HCT116 (cell line): ENCODE results near the gene FBXO42. TPM values are rescaled to one million over a fixed set of nuclear protein-coding genes. Genes with fewer than 3 reads are reported as not detected.
A peak's percentile ranks its signal among the peaks of the same experiment; 100 is the strongest.

Experiments
- ATAC-seq: fragments of 200-7000 bp; cut with Tn5 transposase; 2 replicates; pipeline ENCODE4 v1.9.1; 2020; ENCODE audit warnings: mild to moderate bottlenecking, moderate library complexity
- BruUV-seq: library from RNA; stranded (reverse); fragments of 400-500 nt; replicated peaks from 2 replicates; lab custom pipeline; 2021; lab: Mats Ljungman, UMichigan
- CTCF ChIA-PET: fragments of 300-600 bp; sonication (Branson Sonifier 250); formaldehyde crosslinking; loops from one replicate; lab custom pipeline; 2021; ENCODE audit warnings: antibody characterized with exemption; lab: Charles Lee
- POLR2A ChIA-PET: fragments of 300-600, 350-600 bp; sonication (Branson Sonifier 250); formaldehyde crosslinking; loops from one replicate; lab custom pipeline; 2021; ENCODE audit warnings: antibody characterized with exemption; lab: Charles Lee
- RAD21 ChIA-PET, 2 experiments: fragments of 300-600 bp; sonication (Branson Sonifier 250); formaldehyde crosslinking; loops; one replicate each; lab custom pipeline; 2023; ENCODE audit warnings: low total read pairs in 2 of 2; ENCODE audit not compliant: uncharacterized antibody in 2 of 2, unreplicated experiment in 2 of 2, low non-redundant PET in 1 of 2; lab: Charles Lee
- DNase-seq: peaks from one replicate; pipeline ENCODE4 v3.0.0-alpha.2; 2010; ENCODE audit warnings: low read depth, low spot score
- H2AFZ ChIP-seq: fragments of 200-600 bp; shearing (Covaris generic), sonication (generic); 2 replicates; pipeline ENCODE4 v1.6.1; 2017; ENCODE audit warnings: low read depth, mixed run types, mixed read lengths, antibody characterized with exemption, low read length; ENCODE audit not compliant: poor library complexity, severe bottlenecking
- H3K27ac ChIP-seq: 2 replicates; pipeline ENCODE4 v1.5.1; 2012; ENCODE audit warnings: low read depth, low read length
- H3K27me3 ChIP-seq: fragments of 200-600 bp; sonication (generic); 2 replicates; pipeline ENCODE4 v1.6.1; 2016; ENCODE audit warnings: mixed run types, low read length, mixed read lengths; ENCODE audit not compliant: insufficient read depth
- H3K36me3 ChIP-seq, 2 experiments: fragments of 200-500 bp in 1 of 2; fragments of 200-600 bp in 1 of 2; sonication (Bioruptor generic) in 1 of 2; sonication (generic) in 1 of 2; 2 replicates each; pipeline versions ENCODE4 v1.5.1 to v1.6.1; 2014 to 2016; ENCODE audit warnings: low read length in 2 of 2, inconsistent platforms in 1 of 2, mixed read lengths in 1 of 2, mixed run types in 1 of 2; ENCODE audit not compliant: insufficient read depth in 2 of 2, control insufficient read depth in 1 of 2
- H3K4me1 ChIP-seq, 2 experiments: fragments of 200-600 bp in 1 of 2; sonication (generic) in 1 of 2; 2 replicates each; pipeline versions ENCODE4 v1.5.1 to v1.6.1; 2012 to 2017; ENCODE audit warnings: low read length in 2 of 2, inconsistent platforms in 1 of 2, mild to moderate bottlenecking in 1 of 2, mixed read lengths in 1 of 2, mixed run types in 1 of 2, moderate library complexity in 1 of 2; ENCODE audit not compliant: insufficient read depth in 2 of 2, control insufficient read depth in 1 of 2
- H3K4me2 ChIP-seq: fragments of 200-600 bp; sonication (generic); 2 replicates; pipeline ENCODE4 v1.6.1; 2017; ENCODE audit warnings: mixed run types, low read length, mixed read lengths
- H3K4me3 ChIP-seq, 2 experiments: fragments of 200-600 bp in 1 of 2; sonication (generic) in 1 of 2; replicated peaks in 1 of 2; 2 replicates each; pipeline ENCODE4 v1.5.1; 2011 to 2016; ENCODE audit warnings: low read length in 2 of 2, control low read depth in 1 of 2, low read depth in 1 of 2, mild to moderate bottlenecking in 1 of 2, mixed read lengths in 1 of 2, mixed run types in 1 of 2
- H3K79me2 ChIP-seq: fragments of 200-600 bp; sonication (generic); 2 replicates; pipeline ENCODE4 v1.6.1; 2017; ENCODE audit warnings: mild to moderate bottlenecking, mixed run types, low read length, moderate library complexity, mixed read lengths; ENCODE audit not compliant: insufficient read depth
- H3K9ac ChIP-seq: fragments of 200-600 bp; sonication (generic); 2 replicates; pipeline ENCODE4 v1.6.1; 2016; ENCODE audit warnings: low read length, mixed read lengths
- H3K9me2 ChIP-seq: fragments of 200-600 bp; sonication (generic), shearing (Covaris generic); 2 replicates; pipeline ENCODE4 v1.6.1; 2017; ENCODE audit warnings: mixed run types, mild to moderate bottlenecking, moderate library complexity; ENCODE audit not compliant: insufficient read depth
- H3K9me3 ChIP-seq, 2 experiments: fragments of 200-500 bp in 1 of 2; fragments of 200-600 bp in 1 of 2; sonication (Bioruptor generic) in 1 of 2; sonication (generic) in 1 of 2; 2 replicates each; pipeline ENCODE4 v1.6.1; 2014 to 2017; ENCODE audit warnings: low read length in 2 of 2, mixed read lengths in 2 of 2, inconsistent platforms in 1 of 2, low read depth in 1 of 2, mild to moderate bottlenecking in 1 of 2, mixed run types in 1 of 2, moderate library complexity in 1 of 2; ENCODE audit not compliant: control insufficient read depth in 1 of 2, insufficient read depth in 1 of 2
- H4K20me1 ChIP-seq: fragments of 200-600 bp; sonication (generic), shearing (Covaris generic); 2 replicates; pipeline ENCODE4 v1.6.1; 2017; ENCODE audit warnings: mixed run types, mild to moderate bottlenecking, moderate library complexity; ENCODE audit not compliant: insufficient read depth
- ELF1 ChIP-seq: IDR thresholded peaks from 2 replicates; pipeline ENCODE4 v1.6.1; 2012; ENCODE audit warnings: low read depth, borderline replicate concordance
- JUND ChIP-seq: IDR thresholded peaks from 2 replicates; pipeline ENCODE4 v1.6.1; 2012
- POLR2A ChIP-seq: IDR thresholded peaks from 2 replicates; pipeline ENCODE4 v1.7.0; 2011; ENCODE audit warnings: borderline replicate concordance; ENCODE audit not compliant: insufficient read depth, insufficient read length; ENCODE audit errors: extremely low read depth
- POLR2AphosphoS5 ChIP-seq: IDR thresholded peaks from 2 replicates; pipeline ENCODE4 v1.6.1; 2011; ENCODE audit warnings: mild to moderate bottlenecking, low read depth, low read length, moderate library complexity
- SP1 ChIP-seq: IDR thresholded peaks from 2 replicates; pipeline ENCODE4 v1.6.1; 2012; ENCODE audit warnings: low read depth
- SRF ChIP-seq: IDR thresholded peaks from 2 replicates; pipeline ENCODE4 v1.6.1; 2012; ENCODE audit warnings: low read depth
- YY1 ChIP-seq: IDR thresholded peaks from 2 replicates; pipeline ENCODE4 v1.6.1; 2011; ENCODE audit warnings: low read length, low read depth, moderate library complexity, mild to moderate bottlenecking; ENCODE audit not compliant: insufficient replicate concordance; ENCODE audit errors: extremely low read depth
- ZFX ChIP-seq: fragments of 450-650 bp; IDR thresholded peaks from 2 replicates; pipeline ENCODE4 v1.6.1; 2017
- intact Hi-C: fragments of 100-400 bp; cut with micrococcal nuclease; formaldehyde crosslinking; loops from 2 replicates; pipeline ENCODE4 v1.10.0; 2022
- total RNA-seq: library from RNA; stranded (reverse); gene quantifications from one replicate; pipeline ENCODE4 v1.2.1, GENCODE V29; 2021; ENCODE audit not compliant: unreplicated experiment
- TF ChIP-seq, protein P1 (sequence below), 3 experiments: fragments of 200-600 bp in 1 of 3; sonication (generic) in 1 of 3; IDR thresholded peaks in 2 of 3; conservative IDR thresholded peaks in 1 of 3; 2 replicates each; pipeline ENCODE4 v1.5.1; 2012 to 2017; ENCODE audit warnings: low read depth in 2 of 3, low read length in 2 of 3, antibody characterized with exemption in 1 of 3, borderline replicate concordance in 1 of 3, control low read depth in 1 of 3, mild to moderate bottlenecking in 1 of 3, mixed read lengths in 1 of 3, mixed run types in 1 of 3, moderate library complexity in 1 of 3; ENCODE audit not compliant: insufficient read depth in 1 of 3

FBXO42 gene
- total RNA-seq, 1 experiment from 2014 or later: 20.6 TPM

DNA sequence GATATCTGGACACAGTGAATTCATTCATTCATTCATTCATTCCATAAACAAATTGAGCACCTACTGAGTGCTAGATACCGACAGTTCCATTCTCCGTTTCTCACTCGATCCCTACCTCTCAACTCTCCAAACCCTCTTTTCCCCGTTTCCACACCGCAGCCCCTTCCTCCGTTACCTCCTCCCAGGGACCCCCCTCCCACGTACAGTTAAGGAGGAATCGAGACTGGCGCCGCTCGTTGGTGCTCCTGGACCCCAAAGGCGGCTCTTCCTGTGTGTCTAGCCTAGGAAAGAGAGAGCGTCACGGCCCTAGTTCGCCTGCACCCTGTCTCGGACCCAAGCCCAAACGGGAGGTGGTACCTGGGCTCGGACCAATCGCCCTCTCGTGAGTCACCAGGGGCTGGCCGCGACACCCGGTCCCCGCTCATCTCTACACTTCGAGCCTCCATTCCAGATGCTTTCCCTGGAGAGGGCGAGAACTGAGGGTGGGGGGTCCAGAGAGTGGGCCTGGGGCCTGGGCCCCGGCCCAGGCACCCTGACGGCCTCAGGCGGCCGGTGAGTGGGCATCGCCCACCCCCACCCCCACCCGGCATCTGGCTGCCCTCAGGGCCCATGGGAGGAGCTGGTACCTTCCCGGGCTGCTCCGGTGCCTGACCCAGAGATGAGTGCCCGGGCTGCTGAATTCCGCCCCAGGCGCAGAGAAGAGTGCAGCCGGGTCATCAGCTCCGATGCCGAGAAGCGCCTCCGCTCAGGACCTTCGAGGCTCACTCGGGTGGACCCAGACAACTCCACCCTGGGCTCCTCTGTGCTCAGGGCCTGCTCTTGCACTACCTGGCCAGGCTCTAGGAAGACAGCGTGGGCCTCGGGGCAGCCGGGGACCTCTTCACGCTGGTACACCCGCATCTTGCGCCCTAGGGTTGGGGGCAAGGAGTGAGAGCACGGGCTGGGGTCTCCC lies 144.7 kb downstream of the FBXO42 start:
- Histone ChIP-seq H2AFZ (peak overlapping the region; percentile 9), H3K4me1 (peaks cover 32 to 62% of the 10 kb centered on the region in 2 experiments), H3K9me3 (no peaks in the 10 kb centered on the region), H3K4me2 (peak overlapping the region; percentile 95), H3K36me3 (peaks cover 6 to 22% of the 10 kb centered on the region in 2 experiments; a peak in 1 of 4 replicates), H3K9ac (peak overlapping the region; percentile 90), H3K9me2 (no peaks in the 10 kb centered on the region), H3K27me3 (no peaks in the 10 kb centered on the region), H3K79me2 (peaks cover 9% of the 10 kb centered on the region; the same call in 1 of the 2 replicates), H3K4me3 (peak overlapping the region; percentile 88 to 93), H4K20me1 (no peaks in the 10 kb centered on the region), H3K27ac (peak overlapping the region; percentile 91)
- RAD21 ChIA-PET: interaction anchor here (0.7 to 1.1 kb wide), 4 partner anchors 9 to 125 kb away, joined by 3 to 5 read pairs (median 4); partner anchors contain the start of gene CPLANE2 (in 1 of the 2)
- no peak for DNase-seq
- BruUV-seq: TSS peak; percentile 80
- CTCF ChIA-PET: interaction anchor here (0.6 to 1.6 kb wide), 6 partner anchors 10 to 156 kb away, joined by 3 to 6 read pairs (median 4); no protein-coding TSS in a partner anchor
- POLR2A ChIA-PET: interaction anchor here (0.6 to 3.4 kb wide), 12 partner anchors 9 to 700 kb away, joined by 3 to 34 read pairs (median 4); partner anchors contain the start of genes EPHA2 and FBXO42
- ATAC-seq: peak; percentile 53
- intact Hi-C loops: loop anchor here (2.0 kb wide), 1 partner anchor 29 kb away; the partner anchor contains the start of gene CPLANE2
- TF ChIP-seq ELF1 (no peak), POLR2AphosphoS5 (peak; percentile 65), YY1 (peak; percentile 57), SRF (no peak), POLR2A (peak; percentile 24), SP1 (no peak), ZFX (peak; percentile 67), JUND (no peak)
- TF ChIP-seq, protein P1, sequence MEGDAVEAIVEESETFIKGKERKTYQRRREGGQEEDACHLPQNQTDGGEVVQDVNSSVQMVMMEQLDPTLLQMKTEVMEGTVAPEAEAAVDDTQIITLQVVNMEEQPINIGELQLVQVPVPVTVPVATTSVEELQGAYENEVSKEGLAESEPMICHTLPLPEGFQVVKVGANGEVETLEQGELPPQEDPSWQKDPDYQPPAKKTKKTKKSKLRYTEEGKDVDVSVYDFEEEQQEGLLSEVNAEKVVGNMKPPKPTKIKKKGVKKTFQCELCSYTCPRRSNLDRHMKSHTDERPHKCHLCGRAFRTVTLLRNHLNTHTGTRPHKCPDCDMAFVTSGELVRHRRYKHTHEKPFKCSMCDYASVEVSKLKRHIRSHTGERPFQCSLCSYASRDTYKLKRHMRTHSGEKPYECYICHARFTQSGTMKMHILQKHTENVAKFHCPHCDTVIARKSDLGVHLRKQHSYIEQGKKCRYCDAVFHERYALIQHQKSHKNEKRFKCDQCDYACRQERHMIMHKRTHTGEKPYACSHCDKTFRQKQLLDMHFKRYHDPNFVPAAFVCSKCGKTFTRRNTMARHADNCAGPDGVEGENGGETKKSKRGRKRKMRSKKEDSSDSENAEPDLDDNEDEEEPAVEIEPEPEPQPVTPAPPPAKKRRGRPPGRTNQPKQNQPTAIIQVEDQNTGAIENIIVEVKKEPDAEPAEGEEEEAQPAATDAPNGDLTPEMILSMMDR (IDR thresholded peaks at IDR 0.05 in 2 of 3, conservative IDR thresholded peaks at IDR 0.05 in 1 of 3; ENCODE audit: borderline replicate concordance in 1 of 3, insufficient read depth in 1 of 3, low read depth in 2 of 3, low read length in 2 of 3): no peak
